K562 (cell line): Measurements from ENCODE around the gene RAPGEF5. TPM values are rescaled to one million over a fixed set of nuclear protein-coding genes. Genes with fewer than 3 reads are reported as not detected.

Source experiments
- ATAC-seq: fragments of 200-7000 bp; cut with Tn5 transposase; 3 replicates; pipeline ENCODE4 v1.9.1; 2020; ENCODE audit warnings: moderate library complexity
- BruUV-seq: library from RNA; stranded (reverse); fragments of 400-500 nt; replicated peaks from 2 replicates; lab custom pipeline; 2021; lab: Mats Ljungman, UMichigan
- CTCF ChIA-PET: fragments of 300-600 bp; formaldehyde crosslinking; extraction: SDS; loops from one replicate; lab custom pipeline; 2021; ENCODE audit warnings: low intra/inter-chr PET ratio; lab: Yijun Ruan, JAX
- POLR2A ChIA-PET: fragments of 300-600, 350-650 bp; sonication (Branson Sonifier 250); formaldehyde crosslinking; extraction: SDS; loops from one replicate; lab custom pipeline; 2021; ENCODE audit warnings: antibody characterized with exemption, inconsistent platforms; lab: Yijun Ruan, JAX
- DNase-seq, 4 experiments: peaks; one replicate each; pipeline versions ENCODE4 v3.0.0 to v3.0.0-alpha.2; 2011 to 2018; ENCODE audit warnings: low spot score in 3 of 4, mixed read lengths in 3 of 4; ENCODE audit errors: extremely low read depth in 1 of 4
- FAIRE-seq: peaks from 2 replicates; lab custom pipeline; 2011; peaks lifted over from hg19 to GRCh38; lab: Jason Lieb, UNC
- H2AFZ ChIP-seq: 2 replicates; pipeline ENCODE4 v1.6.0; 2011; ENCODE audit warnings: low read depth, low read length, control low read depth, inconsistent platforms
- H3K27ac ChIP-seq: fragments of 200-600 bp; 3 replicates; pipeline ENCODE4 v1.8.0; 2011; ENCODE audit warnings: low read depth, mild to moderate bottlenecking, control low read depth, inconsistent platforms, low read length, moderate library complexity, mixed read lengths; ENCODE audit errors: extremely low read depth
- H3K27me3 ChIP-seq, 2 experiments: fragments of 300-600 bp in 1 of 2; 2 replicates in 1 of 2; 3 replicates in 1 of 2; pipeline versions ENCODE4 v1.6.0 to v1.8.0; 2011; ENCODE audit warnings: inconsistent platforms in 2 of 2, low read length in 2 of 2, mild to moderate bottlenecking in 1 of 2, mixed read lengths in 1 of 2, moderate library complexity in 1 of 2; ENCODE audit not compliant: control insufficient read depth in 2 of 2, insufficient read depth in 2 of 2
- H3K36me3 ChIP-seq: fragments of 300-600 bp; 3 replicates; pipeline ENCODE4 v1.8.0; 2011; ENCODE audit warnings: mild to moderate bottlenecking, low read length, inconsistent platforms; ENCODE audit not compliant: control insufficient read depth, insufficient read depth
- H3K4me1 ChIP-seq, 2 experiments: fragments of 200-600 bp in 1 of 2; replicated peaks in 1 of 2; 2 replicates in 1 of 2; 3 replicates in 1 of 2; pipeline versions ENCODE4 v1.5.1 to v1.8.0; 2011; ENCODE audit warnings: inconsistent platforms in 2 of 2, low read length in 2 of 2, mild to moderate bottlenecking in 1 of 2, mixed read lengths in 1 of 2, moderate library complexity in 1 of 2; ENCODE audit not compliant: control insufficient read depth in 2 of 2, insufficient read depth in 2 of 2
- H3K4me2 ChIP-seq: 2 replicates; pipeline ENCODE4 v1.6.1; 2011; ENCODE audit warnings: low read length, control low read depth, inconsistent platforms, mixed read lengths; ENCODE audit not compliant: insufficient read depth
- H3K4me3 ChIP-seq: fragments of 200-600 bp; sonication (generic), shearing (Covaris generic); 2 replicates; pipeline ENCODE4 v1.5.1; 2016; ENCODE audit warnings: control low read depth, inconsistent platforms
- H3K79me2 ChIP-seq: fragments of 200-600 bp; 3 replicates; pipeline ENCODE4 v1.8.0; 2011; ENCODE audit warnings: low read length, inconsistent platforms; ENCODE audit not compliant: control insufficient read depth, insufficient read depth
- H3K9ac ChIP-seq, 2 experiments: 2 replicates each; pipeline versions ENCODE4 v1.6.0 to v1.6.1; 2011; ENCODE audit warnings: low read depth in 2 of 2, low read length in 2 of 2, control low read depth in 1 of 2, inconsistent platforms in 1 of 2, mild to moderate bottlenecking in 1 of 2, mixed read lengths in 1 of 2; ENCODE audit not compliant: insufficient read depth in 1 of 2
- H3K9me1 ChIP-seq: one replicate; pipeline ENCODE4 v1.6.0; 2011; ENCODE audit warnings: inconsistent platforms, mild to moderate bottlenecking, low read length, moderate library complexity; ENCODE audit not compliant: control insufficient read depth, insufficient read depth
- H3K9me3 ChIP-seq: replicated peaks from 2 replicates; pipeline ENCODE4 v1.5.1; 2011; ENCODE audit warnings: low read depth, low read length, inconsistent platforms; ENCODE audit not compliant: control insufficient read depth, insufficient read depth
- H4K20me1 ChIP-seq: replicated peaks from 2 replicates; pipeline ENCODE4 v1.6.1; 2011; ENCODE audit warnings: low read length, inconsistent platforms, mixed read lengths; ENCODE audit not compliant: control insufficient read depth, insufficient read depth
- ERF ChIP-seq: fragments of 450-650 bp; formaldehyde crosslinking; IDR thresholded peaks from 2 replicates; pipeline ENCODE4 v1.4.0; 2020; ENCODE audit warnings: mild to moderate bottlenecking, mixed read lengths
- ZNF140 ChIP-seq: fragments of 250-450 bp; sonication (Bioruptor Pico); IDR thresholded peaks from 2 replicates; pipeline ENCODE4 v1.8.0; 2021; ENCODE audit warnings: moderate library complexity, mild to moderate bottlenecking, inconsistent platforms
- WGBS: fragments of 100-300 bp; shearing (Covaris generic); methylation state at CpG from one replicate; pipeline ENCODE4 v1.1.6; 2016; ENCODE audit warnings: low coverage, mixed read lengths; ENCODE audit not compliant: insufficient coverage; ENCODE audit errors: missing lambda C conversion rate; 5-methylcytosine and 5-hydroxymethylcytosine counted together
- in situ Hi-C: fragments of 300-500 bp; cut with MboI; formaldehyde crosslinking; loops from 4 replicates; pipeline ENCODE4 v1.15.0; 2018; ENCODE audit warnings: inconsistent platforms, mixed read lengths
- intact Hi-C: fragments of 100-400 bp; cut with micrococcal nuclease; formaldehyde crosslinking; loops from 2 replicates; pipeline ENCODE4 v1.14.2; 2022
- polyA plus RNA-seq, 8 experiments: library from polyadenylated mRNA; depleted of rRNA in 4 of 8; stranded (reverse) in 5 of 8; unstranded in 3 of 8; fragments of >200 nt; fragmentation: Nextera tagmentation in 2 of 8; fragmentation: Illumina TruSeq in 1 of 8; extraction: Ambion mirVana in 2 of 8; extraction: Trizol in 1 of 8; gene quantifications; 2 replicates each; pipeline versions ENCODE4 v1.2.1 to v1.2.3, GENCODE V29; 2011 to 2014; ENCODE audit warnings: inconsistent platforms in 1 of 8, missing spikeins in 1 of 8
- total RNA-seq, 7 experiments: library from RNA; depleted of rRNA in 6 of 7; stranded (reverse); fragments of >200 nt in 6 of 7; fragmentation: Illumina TruSeq in 2 of 7; extraction: Trizol in 2 of 7; gene quantifications; 2 replicates each; pipeline versions ENCODE4 v1.2.1 to v1.2.3, GENCODE V29; 2011 to 2021; ENCODE audit warnings: low replicate concordance in 1 of 7
- TF ChIP-seq, protein P1 (sequence below): fragments of 450-650 bp; IDR thresholded peaks from 2 replicates; pipeline ENCODE4 v1.6.1; 2017; ENCODE audit warnings: mild to moderate bottlenecking, moderate library complexity
- TF ChIP-seq, protein P2 (sequence below), 2 experiments: fragments of 250-450 bp in 1 of 2; fragments of 450-650 bp in 1 of 2; sonication (Bioruptor Pico) in 1 of 2; IDR thresholded peaks; 2 replicates each; pipeline versions ENCODE4 v1.6.1 to v1.8.0; 2016 to 2021; ENCODE audit warnings: mild to moderate bottlenecking in 2 of 2, moderate library complexity in 2 of 2, missing compliant biosample characterization in 1 of 2, missing genetic modification characterization in 1 of 2

The RAPGEF5 gene
- total and polyA plus RNA-seq, 9 of the 15 experiments (the other 6 are each of a cell fraction or from before 2014, with no cell fraction given): 0.39 to 2.0 (median 1.1) TPM

DNA sequence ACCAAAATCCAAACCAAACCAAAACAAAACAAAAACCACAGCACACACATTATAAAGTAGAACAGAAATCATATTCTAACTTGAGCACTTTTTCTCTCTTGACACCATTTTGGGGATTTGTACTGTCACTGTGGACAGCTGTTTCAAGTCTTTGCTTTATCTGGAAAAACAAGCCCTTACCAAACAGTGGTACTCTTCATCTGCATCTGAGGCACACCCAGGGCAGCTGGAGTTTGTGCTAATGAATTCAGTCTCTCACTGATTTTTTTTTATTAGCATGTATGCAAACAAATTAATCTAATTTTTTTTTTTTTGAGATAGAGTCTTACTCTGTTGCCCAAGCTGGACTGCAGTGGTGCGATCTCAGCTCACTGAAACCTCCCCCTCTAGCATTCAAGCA is 171.4 kb downstream of the RAPGEF5 start:
- ATAC-seq (no peak), FAIRE-seq (no peak)
- Histone ChIP-seq H4K20me1 (no peaks in the 10 kb centered on the region), H3K4me1 (no peaks in the 10 kb centered on the region), H3K9me3 (no peaks in the 10 kb centered on the region), H3K36me3 (no peaks in the 10 kb centered on the region), H3K27me3 (no peaks in the 10 kb centered on the region)
- TF ChIP-seq, protein P1, sequence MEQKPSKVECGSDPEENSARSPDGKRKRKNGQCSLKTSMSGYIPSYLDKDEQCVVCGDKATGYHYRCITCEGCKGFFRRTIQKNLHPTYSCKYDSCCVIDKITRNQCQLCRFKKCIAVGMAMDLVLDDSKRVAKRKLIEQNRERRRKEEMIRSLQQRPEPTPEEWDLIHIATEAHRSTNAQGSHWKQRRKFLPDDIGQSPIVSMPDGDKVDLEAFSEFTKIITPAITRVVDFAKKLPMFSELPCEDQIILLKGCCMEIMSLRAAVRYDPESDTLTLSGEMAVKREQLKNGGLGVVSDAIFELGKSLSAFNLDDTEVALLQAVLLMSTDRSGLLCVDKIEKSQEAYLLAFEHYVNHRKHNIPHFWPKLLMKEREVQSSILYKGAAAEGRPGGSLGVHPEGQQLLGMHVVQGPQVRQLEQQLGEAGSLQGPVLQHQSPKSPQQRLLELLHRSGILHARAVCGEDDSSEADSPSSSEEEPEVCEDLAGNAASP: no peak
- TF ChIP-seq ZNF140 (CRISPR knock-in tag) (no peak), ERF (CRISPR knock-in tag) (no peak)
- TF ChIP-seq, protein P2, sequence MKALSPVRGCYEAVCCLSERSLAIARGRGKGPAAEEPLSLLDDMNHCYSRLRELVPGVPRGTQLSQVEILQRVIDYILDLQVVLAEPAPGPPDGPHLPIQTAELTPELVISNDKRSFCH (CRISPR knock-in tag; IDR thresholded peaks at IDR 0.05): no peak
- TF ChIP-seq, protein P2 (tag; IDR thresholded peaks at IDR 0.05): no peak
- TF ChIP-seq, all 486 proteins: peak for 0
- in situ Hi-C loops (no loop called here), intact Hi-C loops (no loop called here)
- Histone ChIP-seq H3K27ac (no peak overlapping the region), H3K4me2 (no peak overlapping the region), H2AFZ (no peak overlapping the region), H3K9me1 (no peaks in the 10 kb centered on the region), H3K79me2 (no peaks in the 10 kb centered on the region), H3K9ac (no peak overlapping the region), H3K4me3 (no peak overlapping the region)
- ChIA-PET CTCF (no interaction called here), POLR2A (interaction anchor here (1.8 kb wide), 1 partner anchor 12 kb away, joined by 7 read pairs; no protein-coding TSS in a partner anchor)
- 64% methylated on average over 1 of the region's 1 CpG for WGBS
- no TSS peak for BruUV-seq
- DNase-seq: no peak
